ENCODE measurements around the gene SLC28A1.

DNA sequence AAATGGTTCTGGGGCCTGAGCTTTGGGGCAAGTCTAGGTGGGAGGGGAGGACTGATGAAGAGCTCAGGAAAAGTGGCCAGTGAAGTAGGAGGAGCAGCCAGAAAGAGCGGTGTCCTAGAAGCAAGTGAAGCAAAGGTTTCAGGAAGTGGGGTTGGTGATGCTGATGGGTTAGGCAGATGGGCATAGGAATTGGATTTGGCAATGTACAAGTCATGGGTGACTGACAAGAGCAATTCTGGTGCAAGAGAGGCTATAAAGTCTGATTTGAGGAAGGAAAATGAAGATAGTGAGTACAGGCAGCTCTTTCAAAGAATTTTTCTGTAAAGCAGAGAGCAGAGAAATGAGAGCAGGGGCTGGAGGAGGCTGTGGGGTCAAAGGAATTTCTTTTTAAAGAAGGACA, 47.6 kb upstream of the SLC28A1 start:
- TF ChIP-seq FOXP2 (optimal IDR thresholded peaks at IDR 0.05; ENCODE audit: control extremely low read depth, extremely low read length, insufficient read depth) = no peak
- no peak for TF ChIP-seq POLR2AphosphoS5 (IDR thresholded peaks at IDR 0.05; ENCODE audit: borderline replicate concordance, low read depth, low read length)

Data from SK-N-MC (cell line).